Uterus (tissue), 4 donors: ENCODE results near the gene HSPB6. TPM values are rescaled to one million over a fixed set of nuclear protein-coding genes. Genes with fewer than 3 reads are reported as not detected.
A peak's percentile ranks its signal among the peaks of the same experiment; 100 is the strongest.

Experiments
- DNase-seq, 2 donors: peaks; one replicate each; pipeline ENCODE4 v3.0.0-alpha.2; 2019 to 2020
- H3K27ac ChIP-seq, 2 donors: fragments of 200-600 bp; sonication (generic); 1 replicate in 1 of 2; 2 replicates in 1 of 2; pipeline ENCODE4 v1.5.1; 2016 to 2018
- H3K27me3 ChIP-seq, 2 donors: fragments of 200-600 bp; sonication (generic); one replicate each; pipeline ENCODE4 v1.5.1; 2018 to 2019; ENCODE audit warnings: control low read depth in 1 of 2
- H3K36me3 ChIP-seq, 2 donors: fragments of 200-600 bp; sonication (generic); one replicate each; pipeline ENCODE4 v1.5.1; 2019; ENCODE audit warnings: control low read depth in 1 of 2
- H3K4me1 ChIP-seq, 2 donors: fragments of 200-600 bp; sonication (generic); one replicate each; pipeline ENCODE4 v1.5.1; 2018 to 2019; ENCODE audit warnings: control low read depth in 1 of 2
- H3K4me3 ChIP-seq, 2 donors: fragments of 200-600 bp; sonication (generic); 1 replicate in 1 of 2; 2 replicates in 1 of 2; pipeline ENCODE4 v1.5.1; 2018 to 2019; ENCODE audit warnings: mild to moderate bottlenecking in 1 of 2
- H3K9me3 ChIP-seq, 2 donors: fragments of 200-600 bp; sonication (generic); one replicate each; pipeline ENCODE4 v1.5.1; 2019; ENCODE audit warnings: control low read depth in 1 of 2
- POLR2A ChIP-seq, 2 donors: fragments of 450-650 bp; IDR thresholded peaks; one replicate each; pipeline ENCODE4 v1.6.1; 2016; ENCODE audit warnings: antibody characterized with exemption in 2 of 2, mild to moderate bottlenecking in 1 of 2, moderate library complexity in 1 of 2
- intact Hi-C: fragments of 100-400 bp; cut with DNase I; formaldehyde crosslinking; loops from one replicate; pipeline ENCODE4 v1.15.1; 2023; ENCODE audit warnings: low total_unique reads
- total RNA-seq, 4 donors: library from RNA; depleted of rRNA in 3 of 4; stranded (reverse); fragments of >200 nt in 3 of 4; gene quantifications; one replicate each; pipeline versions ENCODE4 v1.1.0 to v1.2.4, GENCODE V29; 2014 to 2023
- TF ChIP-seq, protein P1 (sequence below), 4 experiments: fragments of 200-600 bp in 2 of 4; fragments of 450-650 bp in 2 of 4; sonication (generic) in 2 of 4; IDR thresholded peaks; one replicate each; pipeline ENCODE4 v1.5.1; 2016 to 2019; ENCODE audit warnings: antibody characterized with exemption in 4 of 4, mild to moderate bottlenecking in 2 of 4, moderate library complexity in 1 of 4
- donor health status: DM: yes; HTN: yes; CAD: no.

The HSPB6 gene
- total RNA-seq, 4 donors from 2014 or later: 24.5 to 217 (median 134) TPM

DNA sequence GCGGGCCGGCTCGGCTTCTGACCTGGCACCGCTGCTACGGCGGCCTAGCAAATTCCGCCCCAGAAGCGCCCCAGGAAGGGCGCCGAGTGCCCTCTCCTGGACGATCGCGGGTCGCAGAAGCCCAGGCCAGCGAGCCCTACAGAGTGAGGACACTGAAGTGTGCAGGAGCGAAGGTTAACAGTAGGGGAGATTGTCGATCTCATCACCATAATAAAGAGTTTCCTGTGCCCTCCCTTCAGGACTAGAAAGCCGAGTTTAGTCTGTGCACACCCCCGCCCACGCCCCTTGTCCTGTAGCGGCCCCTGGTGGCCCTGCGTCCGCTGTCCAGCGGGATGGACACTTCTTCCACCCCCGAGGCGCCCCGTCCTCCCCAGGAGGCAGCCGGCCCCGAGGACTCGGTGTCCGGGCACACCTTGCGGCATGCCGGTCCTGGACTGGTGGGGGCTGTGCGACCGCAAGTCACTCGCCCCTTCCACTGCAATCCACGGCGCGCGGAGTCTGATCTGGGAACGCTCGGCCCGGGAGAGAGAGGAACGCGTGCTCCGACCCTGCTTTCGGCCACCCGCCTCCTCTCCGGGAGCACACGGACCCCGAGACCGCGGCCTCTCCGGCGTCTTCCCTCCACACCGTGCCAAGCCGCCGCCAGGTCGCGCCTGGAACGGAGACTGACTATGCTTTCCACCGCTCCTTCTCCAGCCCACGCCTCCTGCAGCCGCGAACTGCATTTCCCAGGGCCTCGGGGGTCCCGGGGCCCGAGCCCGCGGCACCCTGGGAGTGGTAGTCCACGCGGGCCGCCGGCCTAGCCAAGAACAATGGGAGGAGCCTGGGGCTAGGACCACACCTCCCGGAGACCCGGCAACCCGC is 39.8 kb downstream of the HSPB6 start:
- intact Hi-C loops: loop anchor here (10.0 kb wide), 1 partner anchor 172 kb away; the partner anchor contains the start of gene TMEM147
- Histone ChIP-seq H3K36me3 (no peaks in the 10 kb centered on the region), H3K27ac (peak overlapping the region; percentile 90 to 92), H3K27me3 (no peaks in the 10 kb centered on the region), H3K4me3 (peak overlapping the region; percentile 72 to 85), H3K4me1 (peaks cover 8 to 11% of the 10 kb centered on the region in 2 donors), H3K9me3 (no peaks in the 10 kb centered on the region)
- peak; percentile 87 to 95 for DNase-seq
- TF ChIP-seq, protein P1, sequence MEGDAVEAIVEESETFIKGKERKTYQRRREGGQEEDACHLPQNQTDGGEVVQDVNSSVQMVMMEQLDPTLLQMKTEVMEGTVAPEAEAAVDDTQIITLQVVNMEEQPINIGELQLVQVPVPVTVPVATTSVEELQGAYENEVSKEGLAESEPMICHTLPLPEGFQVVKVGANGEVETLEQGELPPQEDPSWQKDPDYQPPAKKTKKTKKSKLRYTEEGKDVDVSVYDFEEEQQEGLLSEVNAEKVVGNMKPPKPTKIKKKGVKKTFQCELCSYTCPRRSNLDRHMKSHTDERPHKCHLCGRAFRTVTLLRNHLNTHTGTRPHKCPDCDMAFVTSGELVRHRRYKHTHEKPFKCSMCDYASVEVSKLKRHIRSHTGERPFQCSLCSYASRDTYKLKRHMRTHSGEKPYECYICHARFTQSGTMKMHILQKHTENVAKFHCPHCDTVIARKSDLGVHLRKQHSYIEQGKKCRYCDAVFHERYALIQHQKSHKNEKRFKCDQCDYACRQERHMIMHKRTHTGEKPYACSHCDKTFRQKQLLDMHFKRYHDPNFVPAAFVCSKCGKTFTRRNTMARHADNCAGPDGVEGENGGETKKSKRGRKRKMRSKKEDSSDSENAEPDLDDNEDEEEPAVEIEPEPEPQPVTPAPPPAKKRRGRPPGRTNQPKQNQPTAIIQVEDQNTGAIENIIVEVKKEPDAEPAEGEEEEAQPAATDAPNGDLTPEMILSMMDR (IDR thresholded peaks at IDR 0.05): peak; percentile 86 to 92 (median 90)
- peak; percentile 6 to 34 for TF ChIP-seq POLR2A (IDR thresholded peaks at IDR 0.05)

DNA sequence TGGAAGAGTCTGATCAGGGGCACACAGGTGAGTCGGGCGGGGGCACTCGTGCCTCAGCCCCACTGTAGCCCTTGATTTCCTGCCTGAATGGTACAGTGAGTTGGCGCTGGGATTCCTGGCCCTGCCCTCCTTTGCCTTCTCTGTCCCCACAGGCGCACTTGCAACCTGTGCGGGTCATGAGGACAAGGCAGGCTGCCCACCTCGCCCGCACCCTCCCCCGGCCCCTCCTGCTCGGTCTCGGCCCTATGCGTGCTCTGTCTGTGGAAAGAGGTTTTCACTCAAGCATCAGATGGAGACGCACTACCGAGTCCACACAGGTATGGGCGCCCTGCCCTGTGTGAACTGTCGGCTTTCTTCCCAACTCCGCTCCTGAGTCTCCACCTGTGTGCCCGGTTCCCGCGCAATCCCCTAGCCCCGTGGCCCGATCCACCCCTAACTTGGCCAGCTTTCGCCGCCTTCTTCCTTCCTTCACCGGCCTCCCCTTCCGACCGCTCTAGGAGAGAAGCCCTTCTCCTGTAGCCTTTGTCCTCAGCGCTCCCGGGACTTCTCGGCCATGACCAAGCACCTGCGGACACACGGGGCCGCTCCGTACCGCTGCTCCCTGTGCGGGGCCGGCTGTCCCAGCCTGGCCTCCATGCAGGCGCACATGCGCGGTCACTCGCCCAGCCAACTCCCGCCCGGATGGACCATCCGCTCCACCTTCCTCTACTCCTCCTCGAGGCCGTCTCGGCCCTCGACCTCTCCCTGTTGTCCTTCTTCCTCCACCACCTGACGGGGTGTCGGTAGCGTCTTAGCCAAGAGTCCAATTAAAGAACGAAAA is 40.6 kb downstream of the HSPB6 start:
- peak; percentile 30 to 68 for DNase-seq
- peak overlapping the region; percentile 72 to 85 for H3K4me3 ChIP-seq
- peak overlapping the region; percentile 90 to 92 for H3K27ac ChIP-seq
- no peaks in the 10 kb centered on the region for H3K36me3 ChIP-seq
- H3K9me3 ChIP-seq: no peaks in the 10 kb centered on the region
- peaks cover 8 to 11% of the 10 kb centered on the region in 2 donors for H3K4me1 ChIP-seq
- intact Hi-C loops: loop anchor here (10.0 kb wide), 1 partner anchor 171 kb away; the partner anchor contains the start of gene TMEM147
- TF ChIP-seq, protein P1 (IDR thresholded peaks at IDR 0.05): no peak
- TF ChIP-seq POLR2A (IDR thresholded peaks at IDR 0.05): no peak
- H3K27me3 ChIP-seq: no peaks in the 10 kb centered on the region

DNA sequence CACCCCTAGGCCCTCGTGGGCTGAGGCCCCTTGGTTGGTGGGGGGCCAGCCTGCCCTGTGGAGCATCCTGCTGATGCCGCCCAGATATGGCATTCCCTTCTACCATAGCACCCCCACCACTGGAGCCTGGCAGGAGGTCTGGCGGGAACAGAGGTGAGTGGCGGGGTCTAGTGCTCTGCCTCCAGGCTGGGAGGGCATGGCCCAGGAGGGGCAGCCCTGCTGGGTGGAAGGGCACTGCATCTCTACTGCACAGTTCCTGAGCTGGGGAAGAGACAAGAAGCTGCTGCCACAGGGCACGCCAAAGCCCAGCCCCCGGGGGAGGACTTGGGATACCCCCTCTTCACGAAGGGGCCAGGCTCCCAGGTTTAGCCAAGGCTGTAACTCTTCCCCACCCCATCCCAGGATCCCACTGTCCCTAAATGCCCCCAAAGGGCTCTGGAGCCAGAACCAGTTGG is 41.4 kb downstream of the HSPB6 start:
- H3K9me3 ChIP-seq: no peaks in the 10 kb centered on the region
- TF ChIP-seq, protein P1 (IDR thresholded peaks at IDR 0.05): no peak
- TF ChIP-seq POLR2A (IDR thresholded peaks at IDR 0.05): no peak
- H3K27me3 ChIP-seq: no peaks in the 10 kb centered on the region
- H3K36me3 ChIP-seq: no peaks in the 10 kb centered on the region
- DNase-seq: peak in 1 of 2 donors; percentile 21
- H3K27ac ChIP-seq: peak overlapping the region; percentile 90 to 92
- H3K4me1 ChIP-seq: peaks cover 8 to 11% of the 10 kb centered on the region in 2 donors
- no peak overlapping the region for H3K4me3 ChIP-seq
- intact Hi-C loops: loop anchor here (10.0 kb wide), 1 partner anchor 171 kb away; the partner anchor contains the start of gene TMEM147

DNA sequence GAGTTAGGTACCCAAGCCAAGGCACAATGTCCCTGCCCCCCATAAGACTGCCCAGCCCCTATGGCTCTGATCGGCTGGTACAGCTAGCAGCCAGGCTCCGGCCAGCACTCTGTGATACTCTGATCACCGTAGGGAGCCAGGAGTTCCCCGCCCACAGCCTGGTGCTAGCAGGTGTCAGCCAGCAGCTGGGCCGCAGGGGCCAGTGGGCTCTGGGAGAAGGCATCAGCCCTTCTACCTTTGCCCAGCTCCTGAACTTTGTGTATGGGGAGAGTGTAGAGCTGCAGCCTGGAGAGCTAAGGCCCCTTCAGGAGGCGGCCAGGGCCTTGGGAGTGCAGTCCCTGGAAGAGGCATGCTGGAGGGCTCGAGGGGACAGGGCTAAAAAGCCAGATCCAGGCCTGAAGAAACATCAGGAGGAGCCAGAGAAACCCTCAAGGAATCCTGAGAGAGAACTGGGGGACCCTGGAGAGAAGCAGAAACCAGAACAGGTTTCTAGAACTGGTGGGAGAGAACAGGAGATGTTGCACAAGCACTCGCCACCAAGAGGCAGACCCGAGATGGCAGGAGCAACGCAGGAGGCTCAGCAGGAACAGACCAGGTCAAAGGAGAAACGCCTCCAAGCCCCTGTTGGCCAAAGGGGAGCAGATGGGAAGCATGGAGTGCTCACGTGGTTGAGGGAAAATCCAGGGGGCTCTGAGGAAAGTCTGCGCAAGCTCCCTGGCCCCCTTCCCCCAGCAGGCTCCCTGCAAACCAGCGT is 42.1 kb downstream of the HSPB6 start:
- intact Hi-C loops: loop anchor here (10.0 kb wide), 1 partner anchor 170 kb away; the partner anchor contains the start of gene TMEM147

More for the DNA sequence above, 42.1 kb downstream of the HSPB6 start:
- no peak for DNase-seq
- Histone ChIP-seq H3K4me3 (no peak overlapping the region), H3K36me3 (no peaks in the 10 kb centered on the region), H3K27ac (no peak overlapping the region), H3K27me3 (no peaks in the 10 kb centered on the region), H3K4me1 (peaks cover 8 to 11% of the 10 kb centered on the region in 2 donors), H3K9me3 (no peaks in the 10 kb centered on the region)
- TF ChIP-seq POLR2A (IDR thresholded peaks at IDR 0.05): no peak
- TF ChIP-seq, protein P1 (IDR thresholded peaks at IDR 0.05): no peak
